H9 (cell line): ENCODE measurements around the gene CCSER2. TPM values are rescaled to one million over a fixed set of nuclear protein-coding genes. Genes with fewer than 3 reads are reported as not detected.

Experiments
- DNase-seq: peaks from one replicate; pipeline ENCODE4 v3.0.0-alpha.2; 2017
- H2AFZ ChIP-seq: one replicate; pipeline ENCODE4 v1.6.1; 2013; ENCODE audit warnings: mild to moderate bottlenecking, low read length, control low read depth, moderate library complexity
- H2AK5ac ChIP-seq: 2 replicates; pipeline ENCODE4 v1.6.1; 2013; ENCODE audit warnings: low read length, control low read depth, mixed read lengths; ENCODE audit not compliant: insufficient read length
- H2BK120ac ChIP-seq: one replicate; pipeline ENCODE4 v1.6.1; 2013; ENCODE audit warnings: low read depth, mild to moderate bottlenecking, low read length, control low read depth, inconsistent platforms; ENCODE audit not compliant: poor library complexity, severe bottlenecking
- H2BK12ac ChIP-seq: 2 replicates; pipeline ENCODE4 v1.6.1; 2013; ENCODE audit warnings: low read length, control low read depth, mixed read lengths, low read depth; ENCODE audit not compliant: insufficient read length
- H2BK15ac ChIP-seq: 2 replicates; pipeline ENCODE4 v1.6.1; 2013; ENCODE audit warnings: low read depth, low read length, control low read depth
- H2BK20ac ChIP-seq: one replicate; pipeline ENCODE4 v1.6.1; 2013; ENCODE audit warnings: low read depth, mild to moderate bottlenecking, low read length, control low read depth, inconsistent platforms; ENCODE audit not compliant: poor library complexity, severe bottlenecking
- H2BK5ac ChIP-seq: 2 replicates; pipeline ENCODE4 v1.6.1; 2013; ENCODE audit warnings: low read length, control low read depth, mixed read lengths; ENCODE audit not compliant: insufficient read length
- H3K14ac ChIP-seq: 2 replicates; pipeline ENCODE4 v1.6.1; 2013; ENCODE audit warnings: low read length, control low read depth; ENCODE audit not compliant: insufficient read depth
- H3K18ac ChIP-seq: 2 replicates; pipeline ENCODE4 v1.6.1; 2013; ENCODE audit warnings: low read depth, mild to moderate bottlenecking, mixed read lengths, low read length, control low read depth; ENCODE audit not compliant: insufficient read length
- H3K23ac ChIP-seq: 2 replicates; pipeline ENCODE4 v1.6.1; 2013; ENCODE audit warnings: low read length, control low read depth, mixed read lengths, low read depth; ENCODE audit not compliant: insufficient read length
- H3K23me2 ChIP-seq: 2 replicates; pipeline ENCODE4 v1.6.1; 2013; ENCODE audit warnings: low read depth, mild to moderate bottlenecking, mixed read lengths, low read length, control low read depth; ENCODE audit not compliant: insufficient read length, poor library complexity, severe bottlenecking
- H3K27ac ChIP-seq: 2 replicates; pipeline ENCODE4 v1.5.1; 2013; ENCODE audit warnings: low read length, control low read depth, mixed read lengths, low read depth; ENCODE audit not compliant: insufficient read length
- H3K27me3 ChIP-seq: 2 replicates; pipeline ENCODE4 v1.6.1; 2013; ENCODE audit warnings: low read length, control low read depth, inconsistent platforms; ENCODE audit not compliant: insufficient read depth
- H3K4ac ChIP-seq: 2 replicates; pipeline ENCODE4 v1.6.1; 2013; ENCODE audit warnings: low read depth, mild to moderate bottlenecking, control low read depth, inconsistent platforms, low read length, moderate library complexity
- H3K4me1 ChIP-seq: 2 replicates; pipeline ENCODE4 v1.6.1; 2013; ENCODE audit warnings: low read length, control low read depth, inconsistent platforms; ENCODE audit not compliant: insufficient read depth
- H3K4me2 ChIP-seq: 2 replicates; pipeline ENCODE4 v1.6.1; 2013; ENCODE audit warnings: low read length, control low read depth, mixed read lengths; ENCODE audit not compliant: insufficient read length, insufficient read depth
- H3K56ac ChIP-seq: 2 replicates; pipeline ENCODE4 v1.6.1; 2013; ENCODE audit warnings: low read depth, mild to moderate bottlenecking, mixed read lengths, low read length, control low read depth; ENCODE audit not compliant: insufficient read length
- H3K79me1 ChIP-seq: 2 replicates; pipeline ENCODE4 v1.6.1; 2013; ENCODE audit warnings: low read depth, mild to moderate bottlenecking, moderate library complexity, low read length, control low read depth, inconsistent platforms; ENCODE audit not compliant: insufficient read depth, poor library complexity, severe bottlenecking
- H3K79me2 ChIP-seq: 2 replicates; pipeline ENCODE4 v1.6.1; 2013; ENCODE audit warnings: low read length, control low read depth, inconsistent platforms; ENCODE audit not compliant: insufficient read depth
- H3K9ac ChIP-seq: 2 replicates; pipeline ENCODE4 v1.6.1; 2013; ENCODE audit warnings: low read length, control low read depth, mixed read lengths; ENCODE audit not compliant: insufficient read length; ENCODE audit errors: extremely low read depth
- H3K9me3 ChIP-seq: one replicate; pipeline ENCODE4 v1.6.1; 2013; ENCODE audit warnings: low read depth, low read length, inconsistent platforms; ENCODE audit not compliant: control insufficient read depth
- H3T11ph ChIP-seq: one replicate; pipeline ENCODE4 v1.6.1; 2013; ENCODE audit warnings: mild to moderate bottlenecking, low read length, control low read depth, inconsistent platforms
- H4K20me1 ChIP-seq: one replicate; pipeline ENCODE4 v1.6.1; 2013; ENCODE audit not compliant: control insufficient read depth, insufficient read length, insufficient read depth
- H4K5ac ChIP-seq: 2 replicates; pipeline ENCODE4 v1.6.1; 2013; ENCODE audit warnings: low read depth, mild to moderate bottlenecking, mixed read lengths, low read length, control low read depth; ENCODE audit not compliant: insufficient read length
- H4K8ac ChIP-seq: replicated peaks from 2 replicates; pipeline ENCODE4 v1.6.1; 2013; ENCODE audit warnings: low read length, control low read depth, mixed read lengths, low read depth; ENCODE audit not compliant: insufficient read length
- H4K91ac ChIP-seq: 2 replicates; pipeline ENCODE4 v1.6.1; 2013; ENCODE audit warnings: low read depth, mild to moderate bottlenecking, moderate library complexity, mixed read lengths, low read length, control low read depth; ENCODE audit not compliant: insufficient read length
- H3K27ac Mint-ChIP-seq, 3 experiments: 2 replicates in 2 of 3; 3 replicates in 1 of 3; pipeline ENCODE4 v1.8.0; 2020 to 2021; ENCODE audit warnings: mixed read lengths in 3 of 3, mild to moderate bottlenecking in 1 of 3, moderate library complexity in 1 of 3
- H3K27me3 Mint-ChIP-seq: 2 replicates; pipeline ENCODE4 v1.8.0; 2021; ENCODE audit warnings: low read depth, mild to moderate bottlenecking, moderate library complexity, mixed read lengths
- H3K36me3 Mint-ChIP-seq, 3 experiments: 2 replicates in 2 of 3; 3 replicates in 1 of 3; pipeline ENCODE4 v1.8.0; 2020 to 2021; ENCODE audit warnings: low read depth in 3 of 3, mixed read lengths in 3 of 3; ENCODE audit not compliant: insufficient read depth in 1 of 3
- H3K4me1 Mint-ChIP-seq, 2 experiments: 2 replicates each; pipeline ENCODE4 v1.8.0; 2020; ENCODE audit warnings: mixed read lengths in 2 of 2
- H3K4me3 Mint-ChIP-seq, 2 experiments: 2 replicates in 1 of 2; 3 replicates in 1 of 2; pipeline ENCODE4 v1.8.0; 2020 to 2021; ENCODE audit warnings: mild to moderate bottlenecking in 2 of 2, mixed read lengths in 2 of 2, moderate library complexity in 1 of 2
- H3K9me3 Mint-ChIP-seq, 2 experiments: 2 replicates in 1 of 2; 3 replicates in 1 of 2; pipeline ENCODE4 v1.8.0; 2020; ENCODE audit warnings: mild to moderate bottlenecking in 2 of 2, mixed read lengths in 2 of 2, moderate library complexity in 1 of 2
- CTCF ChIP-seq: fragments of 200-600 bp; sonication (generic); conservative IDR thresholded peaks from 3 replicates; pipeline ENCODE4 v1.8.0; 2021; ENCODE audit warnings: antibody characterized with exemption, mild to moderate bottlenecking
- WGBS: extraction: QIAGEN DNeasy Blood & Tissue Kit; methylation state at CpG from one replicate; pipeline ENCODE4 v1.1.7; 2013; ENCODE audit warnings: missing lambda C conversion rate, low lambda C conversion rate, mixed read lengths; ENCODE audit not compliant: insufficient read length; ENCODE audit errors: extremely low coverage; 5-methylcytosine and 5-hydroxymethylcytosine counted together
- total RNA-seq: library from RNA; stranded (reverse); gene quantifications from 2 replicates; pipeline ENCODE4 v1.2.1, GENCODE V29; 2021

CCSER2 gene
- total RNA-seq, 1 experiment from 2014 or later: 22.2 TPM

DNA sequence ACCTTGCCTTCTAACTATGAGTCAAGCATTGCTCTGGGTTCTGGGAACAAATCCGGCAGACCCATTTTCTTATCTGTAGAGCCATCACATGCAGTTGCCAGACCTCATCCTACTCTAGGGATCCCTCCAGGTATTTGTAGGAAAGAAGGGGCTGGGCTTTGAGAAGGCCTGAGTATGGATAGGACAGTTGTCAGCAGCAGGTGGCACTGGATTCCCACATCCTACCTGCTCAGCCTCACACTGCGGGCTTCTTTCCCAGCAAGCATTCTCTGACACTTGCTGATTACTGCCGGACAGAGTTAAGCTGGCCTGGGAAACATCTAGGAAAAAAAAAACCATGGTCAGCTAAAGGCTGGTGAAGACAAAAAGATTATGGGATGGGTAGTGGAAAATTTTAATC lies 224.1 kb downstream of the CCSER2 start:
- Mint-ChIP-seq H3K4me1 (peaks cover 8 to 15% of the 10 kb centered on the region in 2 experiments; a peak in 3 of 4 replicates), H3K4me3 (no peak overlapping the region), H3K9me3 (no peaks in the 10 kb centered on the region; a peak in 1 of 5 replicates), H3K36me3 (no peaks in the 10 kb centered on the region), H3K27me3 (peaks cover 7% of the 10 kb centered on the region), H3K27ac (no peak overlapping the region)
- H3K4me2 ChIP-seq: no peak overlapping the region
- no peak overlapping the region for H2AK5ac ChIP-seq
- H3K4ac ChIP-seq: no peak overlapping the region
- H3K14ac ChIP-seq: no peak overlapping the region
- peak; percentile 53 for DNase-seq
- H3K23me2 ChIP-seq: no peaks in the 10 kb centered on the region
- H2AFZ ChIP-seq: no peak overlapping the region
- no peaks in the 10 kb centered on the region for H3K4me1 ChIP-seq
- H3K9ac ChIP-seq: no peak overlapping the region
- no CpG with 5 or more reads among the region's 3 CpGs for WGBS
- no peaks in the 10 kb centered on the region for H3K79me2 ChIP-seq
- no peak overlapping the region for H2BK15ac ChIP-seq
- no peak overlapping the region for H2BK5ac ChIP-seq
- H2BK120ac ChIP-seq: no peak overlapping the region
- no peaks in the 10 kb centered on the region for H4K20me1 ChIP-seq
- no peak overlapping the region for H4K5ac ChIP-seq
- TF ChIP-seq CTCF: peak; percentile 58; the same call in 2 of the 3 replicates
- H3K27ac ChIP-seq: no peak overlapping the region
- no peak overlapping the region for H3K18ac ChIP-seq
- H3T11ph ChIP-seq: no peak overlapping the region
- H3K56ac ChIP-seq: no peak overlapping the region
- H4K91ac ChIP-seq: no peak overlapping the region
- no peaks in the 10 kb centered on the region for H3K9me3 ChIP-seq
- H3K27me3 ChIP-seq: no peaks in the 10 kb centered on the region
- no peak overlapping the region for H3K23ac ChIP-seq
- no peak overlapping the region for H2BK20ac ChIP-seq
- no peak overlapping the region for H2BK12ac ChIP-seq
- H3K79me1 ChIP-seq: no peaks in the 10 kb centered on the region
- H4K8ac ChIP-seq: no peak overlapping the region
